HG03354 (cell line): Measurements from ENCODE around the gene ACLY.
"Not testable (repeated sequence)": the region's sequence is repeated elsewhere in the genome, so short reads cannot be mapped to it uniquely, and the experiment has no call there.

Experiments
- ATAC-seq: cut with Tn5 transposase; IDR thresholded peaks from one replicate; pipeline ENCODE4 v1.9.1; 2021; ENCODE audit warnings: mild to moderate bottlenecking; ENCODE audit not compliant: unreplicated experiment, poor library complexity, severe bottlenecking

The ACLY gene

GRCh38 chr17:41882756-41883155 is 36.0 kb downstream of the ACLY start:
- ATAC-seq, result no peak

- ATAC-seq, result no peak
Measured at GRCh38 chr17:41880130-41880529, 38.6 kb downstream of the ACLY start.

DNA sequence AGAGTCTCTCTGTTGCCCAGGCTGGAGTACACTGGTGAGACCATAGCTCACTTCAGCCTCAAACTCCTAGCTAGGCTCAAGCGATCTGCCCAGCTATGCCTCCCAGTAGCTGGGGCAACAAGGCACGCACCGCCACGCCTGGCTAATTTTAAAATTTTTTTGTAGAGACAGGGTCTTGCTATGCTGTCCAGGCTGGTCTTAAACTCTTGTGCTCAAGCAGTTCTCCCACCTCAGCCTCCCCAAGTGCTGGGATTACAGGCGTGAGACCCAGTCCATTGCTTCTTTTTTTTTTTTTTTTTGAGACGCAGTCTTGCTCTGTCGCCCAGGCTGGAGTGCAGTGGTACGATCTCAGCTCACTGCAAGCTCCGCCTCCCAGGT is 44.5 kb downstream of the ACLY start:
- not testable (repeated sequence) for ATAC-seq

GRCh38 chr17:41873559-41874292 is 45.0 kb downstream of the ACLY start:
- ATAC-seq, result no peak

DNA sequence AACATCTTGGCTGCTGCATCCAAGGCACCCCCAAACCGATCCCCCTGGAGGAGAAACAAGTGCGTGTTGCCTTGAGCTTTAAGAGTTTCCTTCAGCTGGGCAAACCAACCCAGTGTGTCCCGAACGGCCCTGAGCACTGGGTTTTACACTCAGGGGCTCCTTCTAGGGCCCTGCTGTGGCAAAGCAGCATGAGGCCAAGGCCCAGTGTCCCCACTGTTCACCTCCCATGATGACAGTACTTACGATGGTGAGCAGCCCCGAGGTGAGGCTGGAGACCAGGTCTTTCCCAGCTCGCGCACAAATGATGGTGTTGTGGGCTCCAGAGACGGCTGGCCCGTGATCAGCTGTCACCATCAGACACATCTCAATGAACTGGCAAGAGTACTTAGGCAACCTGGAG is 47.0 kb downstream of the ACLY start:
- no peak for ATAC-seq

DNA sequence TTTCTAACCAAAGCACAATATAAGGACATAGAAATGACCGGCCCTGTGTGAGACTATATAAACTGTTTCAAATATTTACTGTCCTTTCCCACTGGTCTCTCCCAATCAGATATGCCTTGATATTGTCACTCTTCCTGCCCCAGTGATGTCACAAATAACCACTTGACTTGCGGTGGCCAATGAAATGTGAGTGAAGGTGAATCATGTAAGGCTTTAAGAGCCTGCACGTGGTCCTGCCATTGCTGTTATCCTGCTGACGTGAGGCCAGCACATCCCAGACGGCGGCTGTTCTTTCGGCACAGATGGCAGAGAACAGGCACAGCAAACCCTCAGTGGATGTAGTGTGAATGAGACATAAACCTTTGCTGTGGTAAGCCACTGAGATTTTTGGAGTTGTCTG is 48.1 kb downstream of the ACLY start:
- no peak for ATAC-seq

- no peak for ATAC-seq
Measured at GRCh38 chr17:41870097-41870496, 48.7 kb downstream of the ACLY start.

DNA sequence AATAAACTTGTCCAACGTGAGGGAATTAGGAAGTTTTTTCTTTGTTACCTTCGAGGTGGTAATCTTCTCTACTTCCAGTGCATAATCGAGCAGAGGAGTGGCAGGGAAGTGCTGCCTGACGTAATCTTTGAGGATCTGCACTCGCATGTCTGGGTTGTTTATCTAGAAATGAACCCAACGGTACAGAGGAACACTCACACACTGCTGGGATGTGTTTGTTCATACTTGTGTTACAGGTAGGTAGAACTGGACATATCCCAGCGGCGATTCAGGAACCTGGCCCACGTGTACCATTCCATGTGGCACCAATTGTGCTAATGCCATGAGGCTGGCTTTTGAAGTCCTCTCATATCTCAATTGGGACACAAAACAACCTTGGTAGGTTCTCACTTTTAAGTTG is 49.3 kb downstream of the ACLY start:
- ATAC-seq, result no peak

GRCh38 chr17:41868568-41868967 is 50.2 kb downstream of the ACLY start:
- ATAC-seq, result no peak

- no peak for ATAC-seq
Measured at GRCh38 chr17:41865596-41865893, 53.2 kb downstream of the ACLY start.

- ATAC-seq, result peak; percentile 88
Measured at GRCh38 chr17:41864836-41865595, 53.7 kb downstream of the ACLY start, which contains the start of gene KLHL11. Gene KLHL11 (minus strand): TSS chr17:41865423. CDS start chr17:41865370, 53 bp downstream.

DNA sequence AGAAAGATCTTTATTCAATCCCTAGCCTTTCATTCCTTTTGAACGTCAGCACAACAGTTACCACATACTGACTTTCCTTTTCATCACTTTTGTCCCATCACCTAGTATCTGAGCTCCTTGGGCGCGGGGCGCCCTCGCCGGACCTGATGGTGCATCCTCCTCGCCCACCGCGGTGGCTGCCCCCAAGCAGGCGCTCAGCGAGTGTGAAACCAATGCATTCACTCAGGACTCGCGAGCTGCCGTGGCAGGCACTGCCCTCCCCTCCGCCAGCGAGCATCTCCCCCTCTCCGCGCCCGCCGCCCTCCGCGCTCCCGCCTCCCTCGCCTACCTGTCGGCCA is 54.3 kb downstream of the ACLY start:
- ATAC-seq, result no peak

GRCh38 chr17:41863074-41863848 is 55.5 kb downstream of the ACLY start:
- ATAC-seq, result no peak

GRCh38 chr17:41860254-41860931 is 58.4 kb downstream of the ACLY start:
- ATAC-seq, result no peak

- ATAC-seq, result not testable (repeated sequence)
Measured at GRCh38 chr17:41851382-41851781, 67.4 kb downstream of the ACLY start.

GRCh38 chr17:41849251-41849990 is 69.3 kb downstream of the ACLY start:
- ATAC-seq, result no peak

GRCh38 chr17:41848788-41849187 is 70.0 kb downstream of the ACLY start:
- no peak for ATAC-seq

GRCh38 chr17:41844971-41845370 is 73.8 kb downstream of the ACLY start:
- no peak for ATAC-seq

GRCh38 chr17:41840781-41841180 is 78.0 kb downstream of the ACLY start:
- ATAC-seq, result not testable (repeated sequence)

DNA sequence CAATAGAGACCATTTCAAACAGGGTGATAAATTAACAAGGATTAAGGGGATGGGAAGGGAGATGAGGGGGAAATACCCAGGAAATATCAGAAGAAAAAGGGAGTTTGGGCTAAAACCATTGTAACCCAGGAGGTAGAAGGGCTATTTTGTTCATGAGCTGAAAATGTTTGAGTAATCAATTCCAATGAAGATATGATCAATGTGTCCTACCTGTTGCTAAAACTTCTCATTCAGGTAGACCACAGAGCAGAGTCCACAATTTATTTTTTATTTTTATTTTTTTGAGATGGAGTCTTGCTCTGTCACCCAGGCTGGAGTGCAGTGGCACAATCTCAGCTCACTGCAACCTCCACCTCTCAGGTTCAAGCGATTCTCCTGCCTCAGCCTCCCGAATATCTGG is 79.3 kb downstream of the ACLY start:
- not testable (repeated sequence) for ATAC-seq
